Activated CD4-positive, alpha-beta T cell treated with anti-CD3 and anti-CD28 coated beads, Interleukin-2, amount 50 U/mL, for 16 hours (primary cell): ENCODE measurements around the gene KIF26B.

Experiments
- DNase-seq: peaks from one replicate; pipeline ENCODE4 v3.0.0-alpha.2; 2020

KIF26B gene

DNA sequence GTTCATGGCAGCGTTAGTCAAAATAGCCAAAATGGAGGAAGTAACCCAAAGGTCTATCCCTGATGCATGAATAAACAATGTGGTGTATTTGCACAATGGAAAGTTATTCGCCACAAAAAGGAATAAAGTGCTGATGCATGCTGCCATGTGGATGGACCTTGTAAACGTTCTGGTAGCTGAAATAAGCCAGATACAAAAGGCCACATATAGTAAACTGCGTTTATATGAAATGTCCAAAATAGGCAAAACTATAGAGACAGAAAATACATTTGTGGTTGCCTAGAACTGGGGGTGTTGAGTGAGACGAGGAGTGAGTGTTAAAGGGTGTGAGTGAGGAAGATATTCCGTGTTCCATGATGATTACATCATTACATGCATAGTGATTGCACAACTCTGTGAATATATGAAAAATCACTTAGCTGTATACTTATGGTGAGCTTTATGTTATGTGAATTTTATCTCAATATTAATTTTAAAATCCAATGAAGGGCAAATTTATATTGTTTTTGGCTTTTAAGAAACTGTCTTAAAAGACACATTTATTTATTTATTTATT is 321.3 kb downstream of the KIF26B start:
- no peak for DNase-seq

DNA sequence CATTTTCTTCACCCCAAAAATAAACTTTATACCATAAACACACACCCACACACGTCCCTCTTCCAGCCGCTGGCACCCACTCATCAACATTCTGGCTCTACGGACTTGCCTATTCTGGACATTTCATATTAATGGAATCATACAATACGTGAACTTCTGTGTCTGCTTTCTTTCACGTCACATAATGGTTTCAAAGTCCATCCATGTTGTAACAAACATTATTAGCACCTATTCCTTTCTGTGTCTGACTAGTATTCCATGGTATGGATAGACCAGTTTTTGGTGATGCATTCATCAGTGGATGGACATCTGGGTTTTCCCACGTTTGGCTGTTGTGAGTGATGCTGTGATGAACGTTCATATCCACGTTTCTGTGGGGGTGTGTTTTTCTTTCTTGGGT is 323.2 kb downstream of the KIF26B start:
- DNase-seq = no peak

DNA sequence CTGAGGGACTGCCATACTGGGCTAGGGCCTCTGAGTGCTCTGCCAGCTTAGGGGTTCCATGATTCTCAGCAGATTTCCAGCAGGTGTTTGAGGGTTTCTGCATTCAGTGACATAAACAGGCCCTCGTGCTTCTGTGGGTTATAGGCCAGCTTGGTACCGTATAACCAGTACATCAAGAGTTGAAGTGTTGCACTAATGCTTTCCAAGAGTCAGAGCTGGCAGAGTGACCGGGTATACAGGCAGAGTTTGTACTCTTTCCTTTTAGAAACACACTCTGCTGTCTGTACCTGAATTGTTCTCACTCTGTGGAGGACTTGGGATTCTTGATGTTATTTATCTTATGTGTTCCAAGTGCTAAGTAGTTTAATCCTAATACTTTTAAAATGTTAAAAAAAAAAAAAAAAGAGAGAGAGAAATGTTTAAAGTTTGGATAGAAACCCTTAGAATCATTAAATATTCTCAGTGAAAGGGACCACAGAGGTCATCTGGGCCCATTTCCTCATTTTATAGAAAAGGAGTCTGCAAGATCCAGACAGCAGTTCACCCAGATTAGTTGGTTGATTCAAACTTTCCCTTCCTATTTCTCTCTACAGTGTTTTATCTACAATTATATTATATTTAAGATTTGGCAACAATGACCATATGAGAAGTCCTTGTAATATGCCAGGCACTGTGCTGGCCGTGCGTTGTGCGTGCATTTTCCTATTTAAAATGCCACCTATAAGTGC is 325.8 kb downstream of the KIF26B start:
- no peak for DNase-seq

DNA sequence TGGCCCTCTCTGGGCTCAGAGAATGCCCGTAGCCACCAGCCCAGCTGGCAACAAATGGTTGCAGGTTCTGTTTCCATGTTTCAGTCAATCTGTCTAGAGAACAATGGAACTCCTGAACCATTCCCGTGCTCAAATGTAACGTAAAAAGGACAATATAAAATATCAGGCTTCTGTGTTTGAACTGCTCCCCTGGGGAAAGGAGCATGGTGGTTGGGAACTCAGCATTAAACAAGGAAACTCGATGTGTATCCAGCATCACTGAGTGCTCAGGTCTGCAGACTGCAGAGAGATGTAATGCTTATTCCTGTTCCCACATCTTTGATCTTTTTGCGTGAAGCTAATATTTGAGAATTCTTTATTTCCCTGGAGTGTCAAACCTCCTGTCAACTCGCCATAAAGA is 326.5 kb downstream of the KIF26B start:
- no peak for DNase-seq

DNA sequence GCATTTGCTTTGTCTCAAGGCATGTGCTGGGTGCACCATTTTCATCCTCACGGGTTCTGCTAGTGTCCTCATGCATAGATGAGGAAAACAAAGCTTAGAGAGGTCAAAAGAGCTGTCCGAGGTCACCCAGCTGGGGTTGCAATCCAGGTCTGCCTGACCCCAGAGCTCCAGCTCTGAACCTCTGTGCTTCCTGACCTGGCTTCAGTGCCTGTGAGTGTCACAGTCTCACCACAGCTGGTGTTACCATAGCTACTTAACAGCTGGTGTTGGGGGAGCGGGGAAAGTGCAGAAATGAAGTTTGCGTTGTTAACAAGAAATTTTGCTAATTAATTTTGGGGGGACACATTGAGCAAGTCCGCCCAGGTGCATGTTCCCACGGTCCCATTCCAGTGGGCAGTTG is 328.5 kb downstream of the KIF26B start:
- no peak for DNase-seq

DNA sequence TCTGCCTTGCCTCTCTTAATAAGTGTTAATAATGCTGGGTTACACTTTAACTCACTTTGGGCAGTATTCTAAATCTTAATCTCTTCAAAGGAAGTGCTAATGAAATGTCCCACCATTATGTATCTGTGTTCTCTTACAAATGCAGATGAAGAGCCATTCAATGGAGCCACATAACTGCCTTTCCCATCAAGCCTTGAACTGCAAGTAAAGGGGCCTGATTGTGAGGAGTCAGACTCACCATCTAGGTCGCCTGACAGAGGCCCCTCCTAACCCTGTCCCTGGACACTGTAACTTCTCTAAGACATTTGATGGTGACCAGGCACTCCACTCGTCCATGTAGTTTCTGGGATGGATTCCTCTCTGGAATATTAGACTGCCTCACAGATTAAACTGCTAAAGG is 329.4 kb downstream of the KIF26B start:
- no peak for DNase-seq

DNA sequence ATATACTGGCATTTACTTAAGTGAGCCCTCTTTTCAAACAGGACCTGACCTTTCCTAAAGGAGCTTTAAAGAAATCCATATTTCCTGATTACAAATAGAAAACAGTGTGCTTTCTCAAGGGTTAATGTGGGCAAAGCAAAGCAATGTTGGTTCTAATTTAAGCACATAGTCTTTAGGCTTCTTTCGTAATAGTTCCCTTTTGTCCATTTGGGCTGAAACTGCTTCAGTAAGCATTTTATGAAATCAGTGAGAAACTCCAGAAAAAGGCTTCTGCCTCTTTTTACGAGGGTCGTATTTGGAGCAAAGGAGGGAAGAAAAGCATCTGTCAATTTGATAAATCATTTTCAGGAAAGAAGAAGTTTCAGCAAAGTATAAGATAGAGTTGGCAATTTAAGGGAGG is 331.2 kb downstream of the KIF26B start:
- no peak for DNase-seq

DNA sequence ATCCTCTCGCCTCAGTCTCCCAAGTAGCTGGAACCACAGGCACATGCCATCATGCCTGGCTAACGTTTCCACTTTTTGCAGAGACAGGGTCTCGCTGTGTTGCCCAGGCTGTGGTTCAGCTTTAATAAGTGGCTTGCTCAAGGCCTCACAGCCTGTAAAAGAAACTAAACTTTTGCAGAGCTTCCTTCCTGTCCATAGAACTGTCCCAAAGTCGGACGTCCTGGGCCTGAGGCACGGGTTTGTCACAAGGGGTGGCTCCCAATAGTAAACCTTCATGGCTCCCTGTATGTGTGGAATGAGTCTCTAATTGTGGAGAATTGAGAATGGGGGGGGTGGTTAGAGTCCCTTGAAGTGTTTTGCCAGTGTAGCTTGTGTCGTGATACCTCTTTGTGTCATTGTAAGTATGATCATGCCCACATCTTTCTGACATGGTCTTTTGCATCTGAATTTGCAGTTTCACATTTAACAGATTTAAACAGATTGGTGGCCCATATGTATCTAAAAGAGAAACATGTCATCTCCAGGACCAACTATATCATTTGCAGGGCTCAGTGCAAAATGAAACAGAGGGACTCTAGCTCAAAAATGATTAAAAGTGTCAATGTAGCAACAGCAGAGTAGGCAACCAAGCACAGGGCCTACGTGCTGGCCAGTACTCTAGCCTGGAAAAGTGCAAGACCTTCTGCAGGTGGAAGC is 332.1 kb downstream of the KIF26B start:
- DNase-seq = no peak

DNA sequence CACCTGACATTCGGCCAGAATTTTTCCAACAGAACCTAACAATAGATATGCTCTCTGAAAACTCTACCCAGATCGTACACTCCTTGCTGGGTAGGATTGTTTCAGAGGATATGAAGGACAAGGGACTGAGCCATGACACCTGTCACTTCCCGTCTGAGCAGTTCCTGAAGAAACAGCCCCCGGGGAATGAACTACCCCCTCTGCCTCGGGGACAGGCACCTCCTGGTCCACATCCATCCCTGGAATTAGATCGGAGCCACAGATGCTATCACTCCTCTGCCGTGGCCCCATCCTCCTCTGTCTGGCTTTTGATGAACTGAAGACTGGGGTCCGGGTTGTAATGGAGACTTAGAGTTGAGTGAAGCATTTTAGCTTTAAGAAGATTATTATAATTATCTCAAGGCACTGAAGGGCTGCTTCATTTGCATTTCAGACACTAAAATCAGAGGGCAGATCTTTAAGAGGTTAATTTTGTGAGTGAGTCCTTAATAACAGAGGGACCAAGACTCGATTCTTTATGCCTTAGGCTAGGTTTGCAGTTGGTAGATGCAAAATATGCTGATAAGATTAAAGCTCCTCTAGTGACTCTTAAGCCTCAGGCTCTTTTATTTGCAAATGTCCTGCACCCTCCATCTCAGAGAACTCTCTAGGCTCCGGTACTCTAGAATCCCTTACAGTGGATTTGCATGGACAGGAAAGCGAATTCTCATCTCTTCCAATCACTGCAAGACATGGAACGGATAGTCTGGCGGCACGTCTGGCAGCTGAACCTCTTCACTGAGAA is 333.8 kb downstream of the KIF26B start:
- no peak for DNase-seq

DNA sequence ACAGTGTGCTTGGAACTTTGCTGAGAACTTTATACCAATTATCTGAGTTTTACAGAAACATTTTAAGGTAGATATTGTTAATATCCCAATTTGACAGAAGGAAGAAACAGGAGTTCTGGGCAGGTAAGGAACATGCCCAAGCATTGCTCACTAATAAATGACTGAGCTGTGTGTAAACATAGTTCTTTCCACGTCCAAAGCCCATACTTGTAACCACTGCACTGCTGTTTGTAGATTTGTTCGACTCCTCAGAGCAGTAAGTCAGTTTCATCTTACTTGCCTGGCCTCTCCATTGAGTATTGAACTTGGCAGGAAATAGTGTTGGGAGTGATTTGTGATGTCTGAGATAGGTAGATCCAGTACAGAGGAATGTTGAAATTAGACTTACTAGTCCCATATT is 335.1 kb downstream of the KIF26B start:
- DNase-seq = no peak

DNA sequence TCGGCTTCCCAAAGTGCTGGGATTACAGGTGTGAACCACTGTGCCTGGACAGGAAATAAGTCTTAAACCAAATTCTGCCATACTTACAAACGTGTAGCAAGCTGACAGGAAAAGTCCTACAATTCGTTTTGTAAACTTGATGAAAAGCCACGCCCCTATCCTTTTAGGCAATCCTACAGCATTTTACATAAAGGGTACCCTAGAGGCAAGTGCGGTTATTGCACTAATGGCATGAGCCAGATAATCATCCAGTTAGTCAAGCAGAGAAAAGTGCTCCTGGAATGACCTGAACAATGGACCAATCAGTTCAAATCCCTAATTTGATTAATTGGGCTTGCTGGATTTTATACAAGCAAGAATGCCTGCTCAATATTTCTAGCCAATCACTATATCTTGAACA is 338.2 kb downstream of the KIF26B start:
- no peak for DNase-seq

DNA sequence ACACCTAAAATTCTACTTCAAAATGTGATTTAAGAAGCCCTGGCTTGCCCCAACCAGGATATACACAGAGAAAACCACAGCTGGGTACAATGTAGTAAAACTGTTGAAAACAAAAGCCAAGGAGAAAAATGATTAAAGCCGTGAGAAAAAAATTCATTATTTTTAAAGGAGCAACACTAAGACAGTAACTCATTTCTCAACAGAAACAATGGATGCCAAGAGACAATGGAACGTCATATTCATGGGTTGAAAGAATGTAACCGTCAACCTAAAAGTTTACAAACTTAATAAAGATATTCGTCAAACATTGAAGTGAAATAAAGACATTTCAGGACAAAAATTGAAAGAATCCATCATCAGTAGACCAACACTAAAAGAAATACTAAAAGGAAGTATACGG is 340.9 kb downstream of the KIF26B start:
- DNase-seq = no peak

DNA sequence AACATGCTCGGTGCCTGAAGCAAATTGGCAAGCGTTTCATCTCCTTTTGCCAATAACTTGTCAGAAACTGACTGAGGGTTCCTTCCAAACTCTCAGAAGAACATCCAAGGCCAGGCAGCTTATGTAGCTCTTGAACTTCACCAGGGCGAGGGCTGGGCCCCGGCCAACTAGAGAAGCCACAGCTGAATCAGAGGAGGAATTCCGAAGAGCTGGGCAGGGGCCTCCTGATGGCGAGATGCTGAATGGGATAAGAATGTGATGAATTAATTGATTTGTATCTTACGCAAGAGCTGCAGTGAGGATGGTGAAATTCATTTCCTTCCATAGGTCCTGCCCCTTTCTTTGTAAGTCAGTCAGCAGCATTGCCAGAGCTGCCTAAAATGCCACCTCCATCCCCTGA is 345.8 kb downstream of the KIF26B start:
- DNase-seq = no peak

DNA sequence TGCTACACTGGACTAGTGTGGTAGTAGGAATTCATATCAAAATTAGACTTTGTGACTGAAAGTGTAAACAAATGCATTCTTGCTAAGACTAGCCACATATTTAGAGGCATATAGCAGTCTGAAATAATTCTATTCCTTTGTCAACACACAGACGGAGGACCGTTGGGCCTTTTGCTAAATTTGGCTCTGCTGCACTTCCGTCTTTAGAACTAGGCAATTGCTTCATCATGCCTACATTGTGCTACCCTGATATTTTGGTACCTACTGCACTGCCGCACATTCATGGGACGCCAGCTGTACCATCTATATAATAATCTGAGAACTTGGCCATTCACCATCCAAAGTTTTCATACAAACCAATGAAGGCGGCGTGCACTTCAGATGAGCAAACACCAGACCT is 346.8 kb downstream of the KIF26B start:
- no peak for DNase-seq

DNA sequence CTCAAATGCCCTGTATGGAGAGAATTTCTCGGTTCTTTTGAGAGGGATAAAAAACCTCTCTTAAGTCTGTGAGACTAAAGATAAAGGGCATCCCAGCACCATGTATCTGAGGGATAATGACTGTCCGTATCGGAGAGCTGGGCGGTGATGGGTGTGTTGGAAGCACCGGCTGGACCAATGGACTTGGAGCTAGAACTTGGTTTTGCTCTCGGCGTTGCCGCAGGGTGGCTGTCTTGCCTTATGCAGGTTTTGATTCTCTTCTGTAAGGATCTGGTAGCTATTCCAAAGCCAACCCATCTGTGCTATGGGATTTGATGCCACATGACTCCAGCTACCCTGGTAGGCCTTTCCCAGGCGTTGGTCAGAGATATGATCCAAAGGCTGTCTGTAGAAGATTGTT is 348.8 kb downstream of the KIF26B start:
- DNase-seq = no peak

DNA sequence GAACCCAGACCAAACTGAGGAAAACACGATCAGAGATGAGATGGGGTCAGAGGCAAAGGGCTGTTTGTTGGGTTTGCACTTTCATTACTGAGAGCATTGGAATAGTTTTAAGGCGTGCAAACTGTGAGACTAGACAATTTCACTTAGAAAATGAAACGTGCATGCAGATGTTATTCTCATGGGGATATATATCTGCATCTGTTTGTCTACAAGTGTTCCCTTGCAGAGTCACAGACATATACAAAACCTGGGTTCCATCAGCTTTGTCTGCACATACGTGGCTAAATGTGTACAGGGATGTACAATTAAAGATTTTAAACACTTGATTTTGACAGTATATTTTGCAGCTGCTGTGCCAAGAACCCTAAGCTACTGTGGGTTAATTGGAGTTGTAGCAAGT is 355.4 kb downstream of the KIF26B start:
- no peak for DNase-seq

DNA sequence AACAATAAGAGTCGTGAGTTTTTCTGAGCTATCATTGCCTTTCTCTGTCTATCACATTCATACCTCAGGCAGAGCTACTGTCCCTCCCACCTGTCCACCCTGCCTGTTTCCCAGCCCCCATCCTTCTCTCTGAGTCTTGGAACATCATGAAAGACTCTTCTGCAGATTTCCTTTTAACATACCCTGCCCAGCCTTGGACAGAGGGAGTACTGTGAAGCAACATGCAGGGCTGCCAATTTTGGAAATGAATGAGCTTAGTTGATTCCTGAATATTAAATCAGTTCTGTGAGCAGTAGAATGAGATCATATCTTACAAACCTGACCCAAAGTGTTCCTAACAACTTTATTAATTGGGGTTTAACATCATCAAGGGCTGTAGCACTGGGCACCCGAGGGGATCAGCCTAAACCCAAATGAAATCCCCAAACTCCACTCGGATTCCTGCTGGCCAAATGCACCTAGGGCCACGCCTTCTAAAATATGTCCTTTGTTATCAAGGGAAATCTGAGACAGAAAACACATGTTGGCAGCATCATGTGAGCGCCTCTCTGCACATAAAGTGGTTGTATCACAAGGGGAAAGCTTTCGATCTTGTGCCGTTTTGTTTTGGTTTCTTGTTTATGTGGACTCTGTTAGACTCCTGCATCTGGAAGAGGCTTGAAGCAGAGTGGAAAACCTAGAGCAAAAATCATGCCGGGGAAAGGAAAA is 357.6 kb downstream of the KIF26B start:
- DNase-seq = no peak

DNA sequence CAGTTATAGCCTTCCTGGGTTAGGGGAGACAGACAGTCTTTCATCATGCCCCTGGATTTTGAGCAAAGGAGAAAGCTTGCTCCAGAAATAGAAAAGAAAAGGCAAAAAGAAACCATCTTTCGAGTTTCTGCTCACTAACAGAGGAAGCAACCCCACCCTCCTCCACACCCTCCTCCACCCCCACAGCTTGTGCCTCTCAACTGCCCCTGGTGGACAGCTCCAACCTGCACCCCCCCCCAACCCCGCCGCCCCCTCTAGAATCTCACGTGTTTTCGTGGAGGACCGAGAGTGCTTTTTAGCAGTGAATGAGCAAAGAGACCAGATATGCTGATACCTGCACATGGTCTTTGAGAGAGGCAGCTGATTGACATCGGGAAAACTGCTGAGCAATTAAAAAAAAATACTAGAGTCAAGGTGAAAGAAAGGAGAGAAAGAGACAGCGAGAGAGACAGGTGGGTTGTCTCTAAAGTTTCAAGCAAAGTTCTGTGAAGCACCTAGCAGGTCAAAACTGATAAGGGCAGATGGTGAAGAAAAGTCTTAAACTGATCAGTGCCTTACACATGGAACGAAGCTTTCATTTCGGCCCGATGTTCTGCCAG is 358.3 kb downstream of the KIF26B start:
- no peak for DNase-seq

DNA sequence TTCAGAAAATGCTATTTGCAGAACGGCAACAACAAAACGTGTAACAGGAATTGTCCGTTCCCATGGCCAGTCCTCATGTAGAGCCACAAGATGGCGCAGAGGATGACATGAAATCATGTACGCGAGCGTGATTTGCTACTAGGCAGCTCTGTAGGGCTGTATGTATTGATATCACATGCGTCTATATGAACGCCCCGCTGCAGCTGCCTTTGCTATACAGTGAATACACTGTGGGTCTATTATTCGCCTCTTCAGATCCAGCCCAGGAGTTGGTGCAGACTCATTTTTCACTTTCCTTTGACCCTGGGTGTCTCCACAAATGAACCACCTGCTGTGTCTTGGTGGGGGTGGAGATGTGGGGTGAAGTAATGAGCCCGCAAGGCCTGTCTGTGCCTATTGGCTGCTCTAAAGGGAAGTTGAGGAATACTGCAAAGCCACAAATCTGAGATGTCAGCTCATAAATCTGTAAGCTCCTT is 361.5 kb downstream of the KIF26B start:
- DNase-seq = no peak

DNA sequence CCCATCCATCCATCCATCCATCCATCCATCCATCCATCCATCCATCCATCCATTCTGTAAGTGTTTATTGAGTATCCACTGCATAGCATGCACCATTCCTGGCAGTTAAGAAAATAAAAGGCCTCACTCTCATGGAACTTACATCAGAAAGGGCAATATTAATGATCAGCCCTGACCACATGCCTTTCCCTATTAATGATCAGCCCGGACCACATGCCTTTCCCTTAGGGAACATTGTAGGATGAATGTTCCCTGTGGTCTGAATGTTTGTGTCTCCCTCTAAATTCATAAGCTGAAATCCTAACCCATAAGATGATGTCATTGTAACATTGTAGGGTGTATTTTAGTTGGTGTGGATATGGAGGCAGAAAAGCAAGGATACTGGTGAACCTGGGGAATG is 365.8 kb downstream of the KIF26B start:
- DNase-seq = no peak

DNA sequence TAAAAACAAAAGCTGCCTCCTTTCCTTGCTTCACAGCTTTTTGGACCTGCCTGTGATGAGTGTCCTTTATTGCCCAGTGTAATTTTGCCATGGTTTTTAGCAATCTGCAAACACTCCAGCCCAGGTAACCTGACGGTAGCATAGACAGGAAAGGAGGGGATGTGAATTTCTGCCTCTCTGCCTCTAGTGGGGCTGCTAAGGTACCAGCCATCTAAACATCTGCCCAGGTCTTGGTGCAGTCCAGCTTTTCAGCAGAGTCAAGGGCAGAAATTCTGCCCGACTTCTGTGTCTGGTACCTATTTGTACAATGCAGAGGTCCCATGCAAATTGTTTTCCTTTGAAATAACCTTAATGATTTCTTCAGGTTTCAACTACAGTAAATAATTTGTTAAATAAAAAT is 371.4 kb downstream of the KIF26B start:
- no peak for DNase-seq

DNA sequence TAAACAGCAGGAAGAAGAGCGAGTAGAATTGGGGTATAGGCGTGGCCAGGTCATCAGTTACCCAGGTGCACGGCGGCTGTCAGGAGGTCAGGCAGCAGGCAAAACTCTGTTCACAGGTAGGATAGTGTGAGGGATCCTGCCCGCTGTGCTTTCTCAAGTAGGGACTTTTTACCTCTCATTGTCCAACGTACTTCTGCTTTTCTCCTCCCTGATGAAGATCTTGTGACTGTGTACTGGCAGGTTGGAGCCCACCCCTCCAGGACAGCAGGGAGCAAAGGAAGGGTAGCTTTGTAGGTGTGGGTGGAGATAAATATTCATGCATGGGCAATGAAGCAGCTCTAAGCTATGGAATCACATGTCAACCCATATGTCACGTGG is 373.5 kb downstream of the KIF26B start:
- no peak for DNase-seq

DNA sequence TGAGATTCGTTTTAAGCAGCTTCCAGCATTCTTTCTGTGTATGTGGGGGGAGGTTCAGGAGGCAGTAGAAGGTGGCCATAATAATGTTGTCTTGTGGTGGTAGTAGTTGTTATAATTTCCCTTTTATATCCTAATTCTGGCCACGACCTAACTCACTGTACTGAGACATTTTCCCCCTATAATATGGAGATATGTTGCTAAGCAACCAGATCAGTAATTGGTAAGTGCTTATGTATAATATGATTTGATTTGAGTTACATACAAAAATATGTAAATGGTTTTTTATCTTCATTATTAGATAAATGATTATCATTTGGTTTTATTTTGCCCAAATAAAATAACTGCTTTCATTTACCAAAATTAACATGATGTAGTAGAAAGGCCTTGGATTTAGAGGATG is 376.2 kb downstream of the KIF26B start:
- no peak for DNase-seq
